ENCODE data around the gene PBX1.

DNA sequence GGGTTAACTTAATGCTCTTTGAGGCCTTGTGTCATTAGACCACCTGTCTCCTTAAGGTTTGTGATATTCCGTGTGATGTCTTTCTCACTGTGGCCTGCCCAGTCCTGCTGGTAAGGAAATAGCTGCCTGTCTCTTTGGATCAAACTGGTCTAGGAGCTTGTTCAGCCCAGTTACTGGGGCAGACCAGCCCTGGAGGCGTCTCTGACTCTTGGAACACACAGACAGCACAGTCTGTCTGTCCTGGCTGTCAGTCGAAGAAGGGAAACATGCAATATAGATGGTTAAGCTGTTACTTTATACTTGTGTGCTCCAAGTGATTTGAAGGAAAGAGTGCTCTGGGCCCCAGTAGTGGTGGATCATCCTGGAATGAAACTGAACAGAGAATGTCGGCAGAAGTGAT lies 20.4 kb downstream of the PBX1 start:
- TF ChIP-seq TAF1 (IDR thresholded peaks at IDR 0.05; ENCODE audit: borderline replicate concordance, insufficient read depth, low read length) (no peak), POLR2AphosphoS5 (IDR thresholded peaks at IDR 0.05; ENCODE audit: low read depth, low read length) (no peak)
